CD14-positive monocyte (primary cell): ENCODE measurements around the gene CRISPLD2. TPM values are rescaled to one million over a fixed set of nuclear protein-coding genes. Genes with fewer than 3 reads are reported as not detected.

Experiments used
- DNase-seq, 3 donors: peaks; one replicate each; pipeline ENCODE4 v3.0.0-alpha.2; 2011 to 2022
- H2AFZ ChIP-seq: 2 replicates; pipeline ENCODE4 v1.6.0; 2012; ENCODE audit warnings: mild to moderate bottlenecking, low read depth, low read length, inconsistent platforms; ENCODE audit not compliant: insufficient read depth, poor library complexity, severe bottlenecking
- H3K27ac ChIP-seq, 2 donors: 1 replicate in 1 of 2; 2 replicates in 1 of 2; pipeline ENCODE4 v1.5.1; 2012 to 2013; ENCODE audit warnings: low read length in 2 of 2, control low read depth in 1 of 2, inconsistent platforms in 1 of 2, low read depth in 1 of 2, mild to moderate bottlenecking in 1 of 2
- H3K27me3 ChIP-seq, 2 donors: one replicate each; pipeline versions ENCODE4 v1.6.0 to v1.6.1; 2011 to 2013; ENCODE audit warnings: low read length in 2 of 2; ENCODE audit not compliant: control insufficient read depth in 2 of 2, insufficient read depth in 2 of 2
- H3K36me3 ChIP-seq, 2 donors: replicated peaks in 1 of 2; 1 replicate in 1 of 2; 2 replicates in 1 of 2; pipeline versions ENCODE4 v1.5.1 to v1.6.1; 2012 to 2013; ENCODE audit warnings: low read length in 2 of 2, control low read depth in 1 of 2, inconsistent platforms in 1 of 2, mild to moderate bottlenecking in 1 of 2; ENCODE audit not compliant: insufficient read depth in 2 of 2, control insufficient read depth in 1 of 2
- H3K4me1 ChIP-seq, 2 donors: 1 replicate in 1 of 2; 2 replicates in 1 of 2; pipeline versions ENCODE4 v1.5.1 to v1.6.1; 2012 to 2013; ENCODE audit warnings: low read length in 2 of 2, control low read depth in 1 of 2, inconsistent platforms in 1 of 2, mild to moderate bottlenecking in 1 of 2, moderate library complexity in 1 of 2; ENCODE audit not compliant: insufficient read depth in 2 of 2, control insufficient read depth in 1 of 2
- H3K4me2 ChIP-seq: replicated peaks from 2 replicates; pipeline ENCODE3; 2012; ENCODE audit warnings: low read length, moderate library complexity, mild to moderate bottlenecking; ENCODE audit not compliant: poor library complexity, severe bottlenecking; ENCODE audit errors: extremely low read depth
- H3K4me3 ChIP-seq, 3 experiments: fragments of 200-600 bp in 1 of 3; sonication (generic) in 1 of 3; replicated peaks in 1 of 3; 1 replicate in 2 of 3; 2 replicates in 1 of 3; pipeline ENCODE4 v1.5.1; 2011 to 2013; ENCODE audit warnings: low read length in 3 of 3, mild to moderate bottlenecking in 3 of 3, control low read depth in 2 of 3, low read depth in 2 of 3, inconsistent platforms in 1 of 3, moderate library complexity in 1 of 3
- H3K79me2 ChIP-seq: 2 replicates; pipeline ENCODE4 v1.6.0; 2012; ENCODE audit warnings: mild to moderate bottlenecking, control low read depth, inconsistent platforms, low read length, moderate library complexity; ENCODE audit not compliant: insufficient read depth
- H3K9ac ChIP-seq: 2 replicates; pipeline ENCODE4 v1.6.0; 2017; ENCODE audit warnings: low read length, mild to moderate bottlenecking; ENCODE audit not compliant: insufficient read depth, poor library complexity, severe bottlenecking
- H3K9me3 ChIP-seq, 2 donors: replicated peaks in 1 of 2; 1 replicate in 1 of 2; 2 replicates in 1 of 2; pipeline versions ENCODE4 v1.5.1 to v1.6.1; 2012 to 2013; ENCODE audit warnings: low read length in 2 of 2, control low read depth in 1 of 2; ENCODE audit not compliant: control insufficient read depth in 1 of 2, insufficient read depth in 1 of 2
- H4K20me1 ChIP-seq: 2 replicates; pipeline ENCODE4 v1.6.0; 2012; ENCODE audit warnings: mild to moderate bottlenecking, low read length, control low read depth, moderate library complexity; ENCODE audit not compliant: insufficient read depth
- H3K27ac Mint-ChIP-seq, 7 donors: one replicate each; pipeline ENCODE4 v1.8.0; 2020; ENCODE audit warnings: mild to moderate bottlenecking in 7 of 7, mixed read lengths in 7 of 7, moderate library complexity in 6 of 7, inconsistent platforms in 2 of 7
- H3K27me3 Mint-ChIP-seq, 3 donors: one replicate each; pipeline ENCODE4 v1.8.0; 2021 to 2022; ENCODE audit warnings: low read depth in 3 of 3, mild to moderate bottlenecking in 3 of 3, mixed read lengths in 3 of 3, moderate library complexity in 3 of 3, inconsistent platforms in 1 of 3
- H3K36me3 Mint-ChIP-seq, 2 donors: one replicate each; pipeline ENCODE4 v1.8.0; 2020; ENCODE audit warnings: mixed read lengths in 2 of 2, inconsistent platforms in 1 of 2, mild to moderate bottlenecking in 1 of 2
- H3K4me1 Mint-ChIP-seq: one replicate; pipeline ENCODE4 v1.8.0; 2020; ENCODE audit warnings: mild to moderate bottlenecking, mixed read lengths
- H3K4me3 Mint-ChIP-seq, 2 donors: one replicate each; pipeline ENCODE4 v1.8.0; 2020; ENCODE audit warnings: mild to moderate bottlenecking in 2 of 2, mixed read lengths in 2 of 2, moderate library complexity in 1 of 2
- H3K9me3 Mint-ChIP-seq, 7 donors: one replicate each; pipeline ENCODE4 v1.8.0; 2020 to 2022; ENCODE audit warnings: mixed read lengths in 7 of 7, mild to moderate bottlenecking in 6 of 7, moderate library complexity in 6 of 7, inconsistent platforms in 2 of 7
- WGBS: methylation state at CpG from one replicate; pipeline ENCODE4 v1.1.5; 2013; ENCODE audit warnings: missing lambda C conversion rate; ENCODE audit not compliant: insufficient coverage; 5-methylcytosine and 5-hydroxymethylcytosine counted together
- intact Hi-C, 2 donors: fragments of 100-400 bp; cut with micrococcal nuclease; formaldehyde crosslinking; loops; one replicate each; pipeline versions ENCODE4 v1.15.0 to v1.15.1; 2023
- polyA plus RNA-seq, 3 donors: library from polyadenylated mRNA; depleted of rRNA in 1 of 3; unstranded in 2 of 3; stranded (reverse) in 1 of 3; fragments of 300-500 nt in 2 of 3; fragments of >200 nt in 1 of 3; fragmentation: Illumina TruSeq in 2 of 3; gene quantifications; 1 replicate in 2 of 3; 2 replicates in 1 of 3; pipeline ENCODE4 v1.2.3, GENCODE V29; 2012 to 2021
- TF ChIP-seq, protein P1 (sequence below): fragments of 200-600 bp; IDR thresholded peaks from one replicate; pipeline ENCODE4 v1.8.0; 2022; ENCODE audit warnings: antibody characterized with exemption, mild to moderate bottlenecking

The CRISPLD2 gene
- polyA plus RNA-seq, 3 donors, result 40.7 to 90.4 (median 69.0) TPM

DNA sequence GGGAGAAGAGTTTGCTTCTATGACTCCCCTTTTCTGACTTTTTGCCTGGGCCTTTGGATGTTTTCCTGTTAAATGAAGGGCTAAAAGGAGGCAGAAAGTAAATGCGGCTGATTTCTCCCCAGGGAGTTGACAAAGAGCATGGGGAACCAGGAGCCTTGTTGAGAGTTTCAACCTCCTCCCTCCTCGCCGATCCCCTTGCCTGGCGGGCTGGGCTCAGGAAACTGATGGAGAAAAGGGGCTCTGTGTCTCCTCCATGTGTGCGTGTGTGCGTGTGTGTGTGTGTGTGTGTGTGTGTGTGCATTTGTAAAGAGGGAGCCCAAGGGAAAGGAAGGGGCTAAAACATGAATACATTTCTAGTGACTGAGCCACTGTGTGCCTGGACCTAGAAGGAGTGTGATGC is 97.1 kb downstream of the CRISPLD2 start:
- DNase-seq, result no peak
- no peaks in the 10 kb centered on the region for H3K36me3 ChIP-seq
- TF ChIP-seq, protein P1, sequence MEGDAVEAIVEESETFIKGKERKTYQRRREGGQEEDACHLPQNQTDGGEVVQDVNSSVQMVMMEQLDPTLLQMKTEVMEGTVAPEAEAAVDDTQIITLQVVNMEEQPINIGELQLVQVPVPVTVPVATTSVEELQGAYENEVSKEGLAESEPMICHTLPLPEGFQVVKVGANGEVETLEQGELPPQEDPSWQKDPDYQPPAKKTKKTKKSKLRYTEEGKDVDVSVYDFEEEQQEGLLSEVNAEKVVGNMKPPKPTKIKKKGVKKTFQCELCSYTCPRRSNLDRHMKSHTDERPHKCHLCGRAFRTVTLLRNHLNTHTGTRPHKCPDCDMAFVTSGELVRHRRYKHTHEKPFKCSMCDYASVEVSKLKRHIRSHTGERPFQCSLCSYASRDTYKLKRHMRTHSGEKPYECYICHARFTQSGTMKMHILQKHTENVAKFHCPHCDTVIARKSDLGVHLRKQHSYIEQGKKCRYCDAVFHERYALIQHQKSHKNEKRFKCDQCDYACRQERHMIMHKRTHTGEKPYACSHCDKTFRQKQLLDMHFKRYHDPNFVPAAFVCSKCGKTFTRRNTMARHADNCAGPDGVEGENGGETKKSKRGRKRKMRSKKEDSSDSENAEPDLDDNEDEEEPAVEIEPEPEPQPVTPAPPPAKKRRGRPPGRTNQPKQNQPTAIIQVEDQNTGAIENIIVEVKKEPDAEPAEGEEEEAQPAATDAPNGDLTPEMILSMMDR, result no peak
- Mint-ChIP-seq H3K27ac (peak overlapping the region in 3 of 7 donors; percentile 10 to 69 (median 40)), H3K9me3 (peaks cover 0 to 2% (median 0%) of the 10 kb centered on the region in 7 donors), H3K36me3 (peaks cover 0 to 12% of the 10 kb centered on the region in 2 donors), H3K4me1 (peaks cover 38% of the 10 kb centered on the region), H3K27me3 (peaks cover 12 to 22% (median 20%) of the 10 kb centered on the region in 3 donors), H3K4me3 (peak overlapping the region in 1 of 2 donors; percentile 55)
- H3K79me2 ChIP-seq, result no peaks in the 10 kb centered on the region
- H3K9me3 ChIP-seq, result no peaks in the 10 kb centered on the region
- H3K4me3 ChIP-seq, result no peak overlapping the region
- H3K4me1 ChIP-seq, result peaks cover 24 to 33% of the 10 kb centered on the region in 2 donors
- no peak overlapping the region for H3K9ac ChIP-seq
- H3K4me2 ChIP-seq, result no peak overlapping the region
- H3K27me3 ChIP-seq, result peaks cover 0 to 7% of the 10 kb centered on the region in 2 donors
- 66% methylated on average over 4 of the region's 6 CpGs for WGBS
- intact Hi-C loops, result no loop called here
- H3K27ac ChIP-seq, result no peak overlapping the region
- H4K20me1 ChIP-seq, result no peaks in the 10 kb centered on the region
- no peak overlapping the region for H2AFZ ChIP-seq

DNA sequence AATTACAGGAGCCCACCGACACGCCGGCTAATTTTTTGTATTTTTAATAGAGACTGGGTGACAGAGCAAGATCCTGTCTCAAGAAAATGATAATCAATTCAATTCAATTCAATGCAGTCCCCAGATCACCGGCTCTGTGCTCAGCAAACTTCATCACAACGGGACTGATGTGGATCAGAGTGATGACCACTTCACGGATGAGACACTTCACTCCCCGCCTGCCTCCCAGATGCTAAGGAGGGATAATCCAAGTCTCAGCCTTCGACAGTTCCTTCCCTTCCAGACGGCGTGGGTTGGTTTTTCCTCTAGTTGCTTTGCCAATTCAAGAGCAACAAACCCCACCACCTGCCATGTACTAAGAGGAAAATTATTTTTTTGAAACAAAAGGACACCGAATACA is 97.7 kb downstream of the CRISPLD2 start:
- Histone ChIP-seq H3K27me3 (peaks cover 0 to 7% of the 10 kb centered on the region in 2 donors), H3K9me3 (no peaks in the 10 kb centered on the region), H3K27ac (no peak overlapping the region), H2AFZ (no peak overlapping the region), H3K4me1 (peaks cover 17 to 33% of the 10 kb centered on the region in 2 donors), H3K36me3 (no peaks in the 10 kb centered on the region), H3K79me2 (no peaks in the 10 kb centered on the region), H3K4me3 (no peak overlapping the region), H3K4me2 (no peak overlapping the region), H4K20me1 (no peaks in the 10 kb centered on the region), H3K9ac (no peak overlapping the region)
- Mint-ChIP-seq H3K27ac (no peak overlapping the region), H3K27me3 (peaks cover 14 to 22% (median 20%) of the 10 kb centered on the region in 3 donors), H3K36me3 (peaks cover 0 to 12% of the 10 kb centered on the region in 2 donors), H3K4me3 (no peak overlapping the region), H3K4me1 (peaks cover 37% of the 10 kb centered on the region), H3K9me3 (peaks cover 0 to 2% (median 0%) of the 10 kb centered on the region in 7 donors)
- whole genome bisulfite sequencing, result 88% methylated on average over 4 of the region's 11 CpGs
- intact Hi-C loops, result no loop called here
- no peak for DNase-seq
- TF ChIP-seq, protein P1, result no peak
